Panc1 (cell line): ENCODE data around the gene PREPL.

Source experiments
- CTCF ChIP-seq: fragments of 450-650 bp; IDR thresholded peaks from 2 replicates; pipeline ENCODE4 v1.5.1; 2017; ENCODE audit warnings: mild to moderate bottlenecking
- POLR2AphosphoS5 ChIP-seq: IDR thresholded peaks from 2 replicates; pipeline ENCODE4 v1.6.1; 2012; ENCODE audit warnings: mild to moderate bottlenecking, low read depth, low read length, moderate library complexity
- REST ChIP-seq, 2 experiments: IDR thresholded peaks; 2 replicates each; pipeline ENCODE4 v1.6.1; 2011 to 2012; ENCODE audit warnings: low read depth in 2 of 2, control low read depth in 1 of 2, low read length in 1 of 2, mild to moderate bottlenecking in 1 of 2, moderate library complexity in 1 of 2; ENCODE audit not compliant: insufficient read depth in 1 of 2
- TCF7L2 ChIP-seq: IDR thresholded peaks from 2 replicates; pipeline ENCODE4 v1.6.1; 2011; ENCODE audit warnings: mild to moderate bottlenecking, low read depth, low read length, inconsistent platforms

- TF ChIP-seq CTCF (no peak), REST (IDR thresholded peaks at IDR 0.05; ENCODE audit: insufficient read depth in 1 of 2, low read depth in 2 of 2, low read length in 1 of 2) (no peak), POLR2AphosphoS5 (no peak), TCF7L2 (no peak)
Observed at GRCh38 chr2:44371445-44371844, 10.2 kb upstream of the PREPL start.
